ENCODE results near the gene AHSG. TPM values are rescaled to one million over a fixed set of nuclear protein-coding genes. Genes with fewer than 3 reads are reported as not detected.

Gene AHSG
- total and polyA plus RNA-seq, 2 experiments from 2014 or later = 0.10 to 0.18 TPM

GRCh38 chr3:186571644-186572013 lies 41.2 kb upstream of the AHSG start (continued):
- no peak for TF ChIP-seq REST (IDR thresholded peaks at IDR 0.05; ENCODE audit: unreplicated experiment)
- TF ChIP-seq CREB1 (CRISPR knock-in tag; IDR thresholded peaks at IDR 0.05; ENCODE audit: low read depth) = no peak
- TF ChIP-seq ZNF114 (CRISPR knock-in tag; IDR thresholded peaks at IDR 0.05) = no peak

DNA sequence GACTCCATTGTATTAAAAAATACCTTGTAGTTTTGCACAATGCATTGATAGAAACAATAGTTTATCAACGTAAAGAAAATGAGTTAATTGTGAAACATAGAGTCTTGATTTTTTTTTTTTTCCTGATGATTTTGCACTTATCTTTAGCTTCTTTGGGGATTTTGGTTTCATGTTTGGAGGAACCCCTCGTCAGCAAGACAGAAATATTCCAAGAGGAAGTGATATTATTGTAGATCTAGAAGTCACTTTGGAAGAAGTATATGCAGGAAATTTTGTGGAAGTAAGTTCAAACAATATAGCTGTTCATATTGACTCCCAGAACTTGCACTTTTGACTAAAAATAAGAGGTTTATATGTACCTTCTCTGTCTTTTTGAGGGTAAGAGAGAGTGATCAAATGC lies 35.3 kb upstream of the AHSG start:
- Histone ChIP-seq H3K79me2 (replicated peaks; ENCODE audit: insufficient read depth) (peaks cover 13% of the 10 kb centered on the region), H3K36me3 (ENCODE audit: insufficient read depth) (peaks cover 81% of the 10 kb centered on the region), H3F3A (replicated peaks; ENCODE audit: low read depth) (no peaks in the 10 kb centered on the region), H3K4me1 (ENCODE audit: insufficient read depth) (no peaks in the 10 kb centered on the region), H3K4me3 (no peak overlapping the region), H2AFZ (no peak overlapping the region), H4K20me1 (replicated peaks; ENCODE audit: insufficient read depth) (peaks cover 4% of the 10 kb centered on the region; the same call in 1 of the 2 replicates), H3K4me2 (no peak overlapping the region), H3K27ac (ENCODE audit: low read depth) (no peak overlapping the region), H3K9me2 (ENCODE audit: insufficient read depth) (no peaks in the 10 kb centered on the region), H3K27me3 (ENCODE audit: insufficient read depth) (no peaks in the 10 kb centered on the region)
- Mint-ChIP-seq H3K27me3 (ENCODE audit: insufficient read depth, low read depth, poor library complexity) (no peaks in the 10 kb centered on the region), H3K36me3 (ENCODE audit: low read depth) (peaks cover 67% of the 10 kb centered on the region), H3K4me1 (no peaks in the 10 kb centered on the region), H3K4me3 (no peak overlapping the region), H3K9me3 (no peaks in the 10 kb centered on the region), H3K27ac (no peak overlapping the region)
- DNase-seq (ENCODE audit: low spot score) (no peak), ATAC-seq (no peak)
- TF ChIP-seq ZNF331 (CRISPR knock-in tag; IDR thresholded peaks at IDR 0.05; ENCODE audit: low read depth) (no peak), NANOG (IDR thresholded peaks at IDR 0.05; ENCODE audit: borderline replicate concordance) (no peak), ZNF462 (CRISPR knock-in tag; IDR thresholded peaks at IDR 0.05) (no peak), CTCF (conservative IDR thresholded peaks at IDR 0.05; ENCODE audit: low read depth in 2 of 2) (no peak), ZNF114 (CRISPR knock-in tag; IDR thresholded peaks at IDR 0.05) (no peak), EZH2phosphoT487 (IDR thresholded peaks at IDR 0.05; ENCODE audit: unreplicated experiment) (no peak)
- TF ChIP-seq, protein P1, sequence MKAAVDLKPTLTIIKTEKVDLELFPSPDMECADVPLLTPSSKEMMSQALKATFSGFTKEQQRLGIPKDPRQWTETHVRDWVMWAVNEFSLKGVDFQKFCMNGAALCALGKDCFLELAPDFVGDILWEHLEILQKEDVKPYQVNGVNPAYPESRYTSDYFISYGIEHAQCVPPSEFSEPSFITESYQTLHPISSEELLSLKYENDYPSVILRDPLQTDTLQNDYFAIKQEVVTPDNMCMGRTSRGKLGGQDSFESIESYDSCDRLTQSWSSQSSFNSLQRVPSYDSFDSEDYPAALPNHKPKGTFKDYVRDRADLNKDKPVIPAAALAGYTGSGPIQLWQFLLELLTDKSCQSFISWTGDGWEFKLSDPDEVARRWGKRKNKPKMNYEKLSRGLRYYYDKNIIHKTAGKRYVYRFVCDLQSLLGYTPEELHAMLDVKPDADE (IDR thresholded peaks at IDR 0.05) = no peak
